Mesothelial cell of epicardium (in vitro differentiated cells): ENCODE results near the gene AKAP13. TPM values are rescaled to one million over a fixed set of nuclear protein-coding genes. Genes with fewer than 3 reads are reported as not detected.

ENCODE experiments used
- DNase-seq, 2 experiments: peaks; one replicate each; pipeline ENCODE4 v3.0.0; 2021; ENCODE audit warnings: low spot score in 2 of 2; ENCODE audit not compliant: unreplicated experiment in 2 of 2
- H3K27ac Mint-ChIP-seq: 2 replicates; pipeline ENCODE4 v1.8.0; 2021; ENCODE audit warnings: mixed read lengths
- H3K27me3 Mint-ChIP-seq: 2 replicates; pipeline ENCODE4 v1.8.0; 2021; ENCODE audit warnings: low read depth, mixed read lengths
- H3K36me3 Mint-ChIP-seq: 2 replicates; pipeline ENCODE4 v1.8.0; 2021; ENCODE audit warnings: mixed read lengths
- H3K4me1 Mint-ChIP-seq: 2 replicates; pipeline ENCODE4 v1.8.0; 2021; ENCODE audit warnings: mixed read lengths
- H3K4me3 Mint-ChIP-seq: 2 replicates; pipeline ENCODE4 v1.8.0; 2021; ENCODE audit warnings: mild to moderate bottlenecking, moderate library complexity, mixed read lengths
- H3K9me3 Mint-ChIP-seq: 2 replicates; pipeline ENCODE4 v1.8.0; 2021; ENCODE audit warnings: mixed read lengths
- CTCF ChIP-seq: fragments of 200-600 bp; sonication (generic); IDR thresholded peaks from one replicate; pipeline ENCODE4 v1.5.0; 2021; ENCODE audit warnings: antibody characterized with exemption; ENCODE audit not compliant: unreplicated experiment
- total RNA-seq: library from RNA; stranded (reverse); gene quantifications from 3 replicates; pipeline ENCODE4 v1.2.1, GENCODE V29; 2021

Gene AKAP13
- total RNA-seq, 1 donor from 2014 or later, result 109 TPM

GRCh38 chr15:85563731-85564130 is 183.3 kb downstream of the AKAP13 start:
- peaks cover 25% of the 10 kb centered on the region for H3K4me1 Mint-ChIP-seq
- no peak overlapping the region for H3K27ac Mint-ChIP-seq
- H3K36me3 Mint-ChIP-seq, result no peaks in the 10 kb centered on the region
- TF ChIP-seq CTCF, result no peak
- no peak overlapping the region for H3K4me3 Mint-ChIP-seq
- no peaks in the 10 kb centered on the region for H3K9me3 Mint-ChIP-seq
- H3K27me3 Mint-ChIP-seq, result no peaks in the 10 kb centered on the region
- DNase-seq, result no peak

GRCh38 chr15:85564686-85565085 is 184.3 kb downstream of the AKAP13 start:
- DNase-seq, result no peak
- Mint-ChIP-seq H3K27ac (no peak overlapping the region), H3K4me1 (peaks cover 16% of the 10 kb centered on the region), H3K36me3 (peaks cover 3% of the 10 kb centered on the region), H3K9me3 (no peaks in the 10 kb centered on the region), H3K4me3 (no peak overlapping the region), H3K27me3 (no peaks in the 10 kb centered on the region)
- no peak for TF ChIP-seq CTCF

GRCh38 chr15:85568261-85568808 is 187.9 kb downstream of the AKAP13 start:
- Mint-ChIP-seq H3K27ac (no peak overlapping the region), H3K4me1 (peaks cover 14% of the 10 kb centered on the region), H3K27me3 (no peaks in the 10 kb centered on the region), H3K9me3 (no peaks in the 10 kb centered on the region), H3K4me3 (no peak overlapping the region), H3K36me3 (peaks cover 3% of the 10 kb centered on the region)
- TF ChIP-seq CTCF, result no peak
- no peak for DNase-seq

GRCh38 chr15:85570336-85570735 is 189.9 kb downstream of the AKAP13 start:
- Mint-ChIP-seq H3K9me3 (no peaks in the 10 kb centered on the region), H3K4me1 (peaks cover 3% of the 10 kb centered on the region), H3K4me3 (no peak overlapping the region), H3K27me3 (no peaks in the 10 kb centered on the region), H3K36me3 (peaks cover 4% of the 10 kb centered on the region), H3K27ac (no peak overlapping the region)
- TF ChIP-seq CTCF, result no peak
- DNase-seq, result no peak

GRCh38 chr15:85571780-85572179 is 191.4 kb downstream of the AKAP13 start:
- Mint-ChIP-seq H3K9me3 (no peaks in the 10 kb centered on the region), H3K27me3 (no peaks in the 10 kb centered on the region), H3K4me3 (no peak overlapping the region), H3K4me1 (peaks cover 3% of the 10 kb centered on the region), H3K27ac (no peak overlapping the region), H3K36me3 (peaks cover 4% of the 10 kb centered on the region)
- no peak for TF ChIP-seq CTCF
- DNase-seq, result no peak

GRCh38 chr15:85576392-85576791 is 196.0 kb downstream of the AKAP13 start:
- Mint-ChIP-seq H3K27ac (no peak overlapping the region), H3K4me3 (no peak overlapping the region), H3K4me1 (peaks cover 3% of the 10 kb centered on the region), H3K27me3 (no peaks in the 10 kb centered on the region), H3K9me3 (no peaks in the 10 kb centered on the region), H3K36me3 (peaks cover 20% of the 10 kb centered on the region)
- DNase-seq, result no peak
- no peak for TF ChIP-seq CTCF
